Measurements from ENCODE around the gene GAPDH. TPM values are rescaled to one million over a fixed set of nuclear protein-coding genes. Genes with fewer than 3 reads are reported as not detected.

Gene GAPDH
- total RNA-seq, 4 donors from 2014 or later, result 1,190 to 2,139 (median 1,514) TPM

DNA sequence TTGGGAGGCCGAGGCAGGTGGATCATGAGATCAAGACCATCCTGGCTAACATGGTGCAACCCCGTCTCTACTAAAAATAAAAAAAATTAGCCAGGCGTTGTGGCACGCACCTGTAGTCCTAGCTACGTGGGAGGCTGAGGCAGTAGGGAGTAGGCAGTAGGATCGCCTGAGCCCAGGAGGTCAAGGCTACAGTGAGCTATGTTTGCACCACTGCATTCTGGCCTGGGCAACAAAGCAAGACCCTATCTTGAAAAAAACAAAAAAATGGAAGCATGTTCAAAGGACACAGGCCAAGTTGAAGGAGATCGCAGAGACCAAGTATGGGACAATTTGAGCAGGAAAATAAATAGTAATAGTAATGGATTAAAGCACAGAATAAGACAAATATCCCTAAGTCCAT is 26.2 kb upstream of the GAPDH start:
- TF ChIP-seq, protein P1, sequence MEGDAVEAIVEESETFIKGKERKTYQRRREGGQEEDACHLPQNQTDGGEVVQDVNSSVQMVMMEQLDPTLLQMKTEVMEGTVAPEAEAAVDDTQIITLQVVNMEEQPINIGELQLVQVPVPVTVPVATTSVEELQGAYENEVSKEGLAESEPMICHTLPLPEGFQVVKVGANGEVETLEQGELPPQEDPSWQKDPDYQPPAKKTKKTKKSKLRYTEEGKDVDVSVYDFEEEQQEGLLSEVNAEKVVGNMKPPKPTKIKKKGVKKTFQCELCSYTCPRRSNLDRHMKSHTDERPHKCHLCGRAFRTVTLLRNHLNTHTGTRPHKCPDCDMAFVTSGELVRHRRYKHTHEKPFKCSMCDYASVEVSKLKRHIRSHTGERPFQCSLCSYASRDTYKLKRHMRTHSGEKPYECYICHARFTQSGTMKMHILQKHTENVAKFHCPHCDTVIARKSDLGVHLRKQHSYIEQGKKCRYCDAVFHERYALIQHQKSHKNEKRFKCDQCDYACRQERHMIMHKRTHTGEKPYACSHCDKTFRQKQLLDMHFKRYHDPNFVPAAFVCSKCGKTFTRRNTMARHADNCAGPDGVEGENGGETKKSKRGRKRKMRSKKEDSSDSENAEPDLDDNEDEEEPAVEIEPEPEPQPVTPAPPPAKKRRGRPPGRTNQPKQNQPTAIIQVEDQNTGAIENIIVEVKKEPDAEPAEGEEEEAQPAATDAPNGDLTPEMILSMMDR (IDR thresholded peaks at IDR 0.05), result no peak
- no peak for TF ChIP-seq POLR2A (IDR thresholded peaks at IDR 0.05)
- WGBS, 2 donors, result 77 to 83% methylated on average over 7 of the region's 7 CpGs
- DNase-seq (ENCODE audit: low spot score in 2 of 2), result no peak
- no peak overlapping the region for H3K4me3 ChIP-seq (ENCODE audit: low read depth, poor library complexity, severe bottlenecking)
- intact Hi-C loops (cut with DNase I; ENCODE audit: low total_unique reads), result no loop called here

DNA sequence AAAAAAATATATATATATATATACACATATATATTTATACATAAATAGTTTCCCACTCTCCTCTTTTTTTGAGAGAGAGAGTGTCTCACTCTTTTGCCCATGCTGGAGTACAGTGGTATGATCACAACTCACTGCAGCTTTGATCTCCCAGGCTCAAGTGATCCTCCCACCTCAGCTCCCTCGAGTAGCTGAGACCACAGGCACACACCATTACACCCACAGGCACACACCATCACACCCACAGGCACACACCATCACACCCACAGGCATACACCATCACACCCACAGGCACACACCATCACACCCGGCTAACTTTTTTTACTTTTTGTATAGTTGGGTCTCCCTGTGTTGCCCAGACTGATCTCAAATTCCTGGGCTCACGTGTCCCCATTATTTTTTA is 14.1 kb upstream of the GAPDH start:
- intact Hi-C loops (cut with DNase I; ENCODE audit: low total_unique reads), result no loop called here
- WGBS, 2 donors, result 81 to 84% methylated on average over 3 of the region's 3 CpGs
- no peak for DNase-seq (ENCODE audit: low spot score in 2 of 2)
- H3K4me3 ChIP-seq (ENCODE audit: low read depth, poor library complexity, severe bottlenecking), result no peak overlapping the region
- no peak for TF ChIP-seq POLR2A (IDR thresholded peaks at IDR 0.05)
- TF ChIP-seq, protein P1 (IDR thresholded peaks at IDR 0.05), result no peak

DNA sequence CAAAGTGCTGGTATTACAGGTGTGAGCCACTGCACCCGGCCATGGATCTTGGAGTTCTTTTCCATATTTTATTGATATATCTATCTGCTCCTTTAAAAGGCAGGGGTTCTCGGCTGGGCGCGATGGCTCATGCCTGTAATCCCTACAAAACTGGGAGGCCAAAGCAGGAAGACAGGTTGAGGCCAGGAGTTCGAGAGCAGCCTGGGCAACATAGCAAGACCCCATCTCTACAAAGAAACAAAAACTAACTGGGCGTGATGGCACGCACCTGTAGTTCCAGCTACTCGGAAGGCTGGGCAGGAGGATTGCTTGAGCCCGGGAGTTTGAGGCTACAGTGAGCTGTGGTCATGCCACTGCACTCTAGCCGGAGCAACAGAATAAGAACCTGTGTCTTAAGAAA is 12.1 kb upstream of the GAPDH start:
- 86 to 87% methylated on average over 10 of the region's 10 CpGs for WGBS, 2 donors
- intact Hi-C loops (cut with DNase I; ENCODE audit: low total_unique reads), result no loop called here
- no peak for DNase-seq (ENCODE audit: low spot score in 2 of 2)
- H3K4me3 ChIP-seq (ENCODE audit: low read depth, poor library complexity, severe bottlenecking), result no peak overlapping the region
- TF ChIP-seq, protein P1 (IDR thresholded peaks at IDR 0.05), result no peak
- no peak for TF ChIP-seq POLR2A (IDR thresholded peaks at IDR 0.05)

DNA sequence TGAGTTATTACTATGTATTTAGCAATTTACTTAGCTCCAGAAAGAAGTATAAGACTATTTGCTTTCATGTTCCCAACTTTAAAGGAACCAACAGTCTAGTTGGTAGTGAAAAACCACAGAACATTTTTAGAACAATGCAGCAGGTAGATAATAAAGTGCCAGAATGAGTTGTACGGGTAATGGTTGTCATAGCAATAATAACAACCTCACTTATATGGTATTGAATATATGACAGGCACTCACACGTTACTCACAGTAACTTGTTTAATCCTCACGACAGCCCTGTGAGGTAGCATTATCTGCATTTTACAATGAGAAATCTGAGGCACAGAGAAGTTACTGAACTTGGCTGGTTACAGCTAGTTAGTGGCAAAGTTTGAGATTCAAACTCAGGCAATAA is 10.6 kb upstream of the GAPDH start:
- WGBS, 2 donors, result 57 to 60% methylated on average over 3 of the region's 3 CpGs

DNA sequence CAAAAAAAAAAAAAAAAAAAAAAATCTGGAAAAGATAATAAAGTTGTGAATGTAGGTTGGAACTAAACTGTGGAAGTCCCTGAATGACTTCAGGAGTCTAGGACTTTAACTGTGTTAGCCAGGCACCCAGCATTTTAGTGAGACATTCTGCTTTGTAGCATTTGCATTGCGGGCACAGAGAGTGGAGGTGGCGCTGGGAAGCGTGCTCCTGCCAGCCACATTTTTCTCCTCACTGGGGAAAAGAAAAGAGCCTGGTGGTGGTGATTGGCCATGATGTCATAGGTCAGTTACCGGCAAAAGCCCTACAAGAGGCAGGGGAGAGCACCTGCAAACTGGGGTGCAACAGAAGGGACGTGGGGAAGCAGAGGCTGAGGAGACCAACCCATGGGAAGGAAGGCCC is 9.7 kb upstream of the GAPDH start:
- H3K4me3 ChIP-seq (ENCODE audit: low read depth, poor library complexity, severe bottlenecking), result no peak overlapping the region
- intact Hi-C loops (cut with DNase I; ENCODE audit: low total_unique reads), result no loop called here
- no peak for DNase-seq (ENCODE audit: low spot score in 2 of 2)
- WGBS, 2 donors, result 94 to 97% methylated on average over 5 of the region's 5 CpGs
- no peak for TF ChIP-seq POLR2A (IDR thresholded peaks at IDR 0.05)
- TF ChIP-seq, protein P1 (IDR thresholded peaks at IDR 0.05), result no peak

More for the DNA sequence above, 10.6 kb upstream of the GAPDH start:
- H3K4me3 ChIP-seq (ENCODE audit: low read depth, poor library complexity, severe bottlenecking), result no peak overlapping the region
- no peak for TF ChIP-seq POLR2A (IDR thresholded peaks at IDR 0.05)
- TF ChIP-seq, protein P1 (IDR thresholded peaks at IDR 0.05), result no peak
- intact Hi-C loops (cut with DNase I; ENCODE audit: low total_unique reads), result no loop called here
- no peak for DNase-seq (ENCODE audit: low spot score in 2 of 2)

DNA sequence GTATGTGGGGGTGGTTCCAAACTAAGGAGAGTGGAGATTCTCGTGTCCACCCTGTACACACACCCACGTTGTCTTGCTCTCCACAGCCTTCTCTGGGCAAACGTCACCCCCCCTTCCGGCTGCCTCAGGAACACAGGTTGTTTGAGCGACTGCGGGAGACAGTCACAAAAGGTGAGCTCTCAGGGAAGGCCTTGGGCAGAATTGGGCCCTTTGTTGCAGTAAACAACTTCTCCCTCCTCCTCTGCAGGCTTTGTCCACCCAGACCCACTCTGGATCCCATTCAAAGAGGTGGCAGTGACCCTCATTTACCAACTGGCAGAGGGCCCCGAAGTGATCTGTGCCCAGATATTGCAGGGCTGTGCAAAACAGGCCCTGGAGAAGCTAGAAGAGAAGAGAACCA is 8.1 kb upstream of the GAPDH start:
- intact Hi-C loops (cut with DNase I; ENCODE audit: low total_unique reads), result no loop called here
- 78 to 82% methylated on average over 7 of the region's 7 CpGs for whole genome bisulfite sequencing, 2 donors
- no peak overlapping the region for H3K4me3 ChIP-seq (ENCODE audit: low read depth, poor library complexity, severe bottlenecking)
- DNase-seq (ENCODE audit: low spot score in 2 of 2), result no peak
- no peak for TF ChIP-seq POLR2A (IDR thresholded peaks at IDR 0.05)
- TF ChIP-seq, protein P1 (IDR thresholded peaks at IDR 0.05), result no peak

Measured in lower leg skin (tissue), 4 donors.